ENCODE results near the gene TSTD1. TPM values are rescaled to one million over a fixed set of nuclear protein-coding genes. Genes with fewer than 3 reads are reported as not detected.
A peak's percentile ranks its signal among the peaks of the same experiment; 100 is the strongest.

TSTD1 gene
- total and polyA plus RNA-seq, 2 of the 8 experiments (the other 6 are each of a cell fraction or from before 2014, with no cell fraction given), result 60.9 to 314 TPM

GRCh38 chr1:161073474-161074121 is 34.8 kb upstream of the TSTD1 start:
- no peak for TF ChIP-seq KDM1A (IDR thresholded peaks at IDR 0.05; ENCODE audit: borderline replicate concordance, low read length)
- TF ChIP-seq, protein P1, sequence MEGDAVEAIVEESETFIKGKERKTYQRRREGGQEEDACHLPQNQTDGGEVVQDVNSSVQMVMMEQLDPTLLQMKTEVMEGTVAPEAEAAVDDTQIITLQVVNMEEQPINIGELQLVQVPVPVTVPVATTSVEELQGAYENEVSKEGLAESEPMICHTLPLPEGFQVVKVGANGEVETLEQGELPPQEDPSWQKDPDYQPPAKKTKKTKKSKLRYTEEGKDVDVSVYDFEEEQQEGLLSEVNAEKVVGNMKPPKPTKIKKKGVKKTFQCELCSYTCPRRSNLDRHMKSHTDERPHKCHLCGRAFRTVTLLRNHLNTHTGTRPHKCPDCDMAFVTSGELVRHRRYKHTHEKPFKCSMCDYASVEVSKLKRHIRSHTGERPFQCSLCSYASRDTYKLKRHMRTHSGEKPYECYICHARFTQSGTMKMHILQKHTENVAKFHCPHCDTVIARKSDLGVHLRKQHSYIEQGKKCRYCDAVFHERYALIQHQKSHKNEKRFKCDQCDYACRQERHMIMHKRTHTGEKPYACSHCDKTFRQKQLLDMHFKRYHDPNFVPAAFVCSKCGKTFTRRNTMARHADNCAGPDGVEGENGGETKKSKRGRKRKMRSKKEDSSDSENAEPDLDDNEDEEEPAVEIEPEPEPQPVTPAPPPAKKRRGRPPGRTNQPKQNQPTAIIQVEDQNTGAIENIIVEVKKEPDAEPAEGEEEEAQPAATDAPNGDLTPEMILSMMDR (IDR thresholded peaks at IDR 0.05; ENCODE audit: control extremely low read depth in 1 of 3, insufficient read depth in 1 of 3, low read depth in 1 of 3, low read length in 3 of 3), result peak in 2 of 3 experiments; percentile 15 to 18; a peak in 2 of 4 replicates
- no peak overlapping the region for H3K27ac ChIP-seq (ENCODE audit: low read depth, low read length)

More at GRCh38 chr1:161073474-161074121, 34.8 kb upstream of the TSTD1 start:
- no peak overlapping the region for H3K56ac ChIP-seq (replicated peaks; ENCODE audit: insufficient read length, low read depth, low read length)
- POLR2A ChIA-PET (ENCODE audit: partially characterized antibody), result interaction anchor here (1.5 kb wide), 1 partner anchor 11 kb away, joined by 5 read pairs; no protein-coding TSS in a partner anchor
- H2BK20ac ChIP-seq (ENCODE audit: low read length), result peak overlapping the region; percentile 7; the same call in 1 of the 2 replicates
- H4K5ac ChIP-seq (ENCODE audit: insufficient read length, low read depth, low read length), result no peak overlapping the region
- H3K9ac ChIP-seq (replicated peaks in 1 of 4; ENCODE audit: extremely low read depth in 1 of 4, low read depth in 3 of 4, low read length in 3 of 4), result no peak overlapping the region
- H3K9me3 ChIP-seq (ENCODE audit: insufficient read depth in 2 of 2, low read depth in 1 of 2, low read length in 1 of 2), result no peaks in the 10 kb centered on the region
- DNase-seq (ENCODE audit: low read depth in 1 of 2, low spot score in 2 of 2) (no peak), FAIRE-seq (no peak)
- no peak overlapping the region for H3K4me3 ChIP-seq (ENCODE audit: extremely low read depth in 1 of 4, insufficient read depth in 2 of 4, low read depth in 3 of 4, low read length in 4 of 4)
- no peak overlapping the region for H4K8ac ChIP-seq (ENCODE audit: extremely low read depth, insufficient read depth, low read length)
- no peaks in the 10 kb centered on the region for H3K79me2 ChIP-seq (ENCODE audit: control insufficient read depth in 1 of 2, insufficient read depth in 2 of 2, low read length in 2 of 2)
- no peak overlapping the region for H3K14ac ChIP-seq (ENCODE audit: insufficient read length)
- no peak overlapping the region for H2AK5ac ChIP-seq (ENCODE audit: low read depth, low read length)
- no peak overlapping the region; the same call in 1 of the 2 replicates for H2AFZ ChIP-seq (ENCODE audit: low read length)
- H4K20me1 ChIP-seq (replicated peaks in 1 of 2; ENCODE audit: control insufficient read depth in 1 of 2, insufficient read depth in 2 of 2, low read length in 2 of 2), result peaks cover 0 to 3% of the 10 kb centered on the region in 2 experiments
- no peak overlapping the region for H3K4me2 ChIP-seq (ENCODE audit: insufficient read depth in 1 of 2, low read depth in 2 of 2, low read length in 2 of 2)
- no peak overlapping the region; the same call in 1 of the 2 replicates for H3K18ac ChIP-seq (ENCODE audit: extremely low read depth, low read length)
- H3K23me2 ChIP-seq (ENCODE audit: low read depth, low read length), result no peaks in the 10 kb centered on the region
- H2BK5ac ChIP-seq (ENCODE audit: low read depth, low read length), result peak overlapping the region; percentile 0; the same call in 1 of the 2 replicates
- no peak overlapping the region for H2BK15ac ChIP-seq (ENCODE audit: low read length)
- H3K4me1 ChIP-seq (replicated peaks in 1 of 4; ENCODE audit: control insufficient read depth in 3 of 4, insufficient read depth in 4 of 4, low read length in 3 of 4), result peaks cover 0 to 8% (median 2%) of the 10 kb centered on the region in 4 experiments; a peak in 3 of 7 replicates
- H3K36me3 ChIP-seq (ENCODE audit: control insufficient read depth in 2 of 4, insufficient read depth in 4 of 4, low read length in 3 of 4), result no peaks in the 10 kb centered on the region
- CTCF ChIA-PET (ENCODE audit: partially characterized antibody), result interaction anchor here (0.7 to 17.8 kb wide), 8 partner anchors 11 to 81 kb away, joined by 3 to 282 read pairs (median 6); partner anchors contain the start of genes KLHDC9 and NECTIN4
- H3K23ac ChIP-seq (ENCODE audit: insufficient read length), result no peak overlapping the region
- H4K91ac ChIP-seq (replicated peaks; ENCODE audit: insufficient read length, low read length), result peak overlapping the region; percentile 15
- 75% methylated on average over 7 of the region's 7 CpGs; no CpG with 5 or more reads in 1 of the 2 experiments for WGBS, 2 experiments (ENCODE audit: extremely low coverage in 1 of 2, insufficient coverage in 1 of 2, insufficient read length in 1 of 2, insufficient replicate concordance in 2 of 2, low coverage in 1 of 2, low lambda C conversion rate in 2 of 2, missing lambda C conversion rate in 1 of 2)
- no peak overlapping the region for H2BK120ac ChIP-seq (replicated peaks; ENCODE audit: low read depth, low read length)
- no peak overlapping the region for H2BK12ac ChIP-seq (ENCODE audit: low read depth, low read length)
- no peaks in the 10 kb centered on the region for H3K79me1 ChIP-seq (ENCODE audit: low read depth, low read length)
- H3K4ac ChIP-seq (replicated peaks; ENCODE audit: insufficient read length, low read depth, low read length), result peak overlapping the region; percentile 72
- H3K27me3 ChIP-seq (replicated peaks in 1 of 4; ENCODE audit: control insufficient read depth in 3 of 4, extremely low read depth in 1 of 4, insufficient read depth in 3 of 4, low read length in 3 of 4), result no peaks in the 10 kb centered on the region

Measured in H1 (cell line).